Neural cell (in vitro differentiated cells): ENCODE results near the gene AGAP2. TPM values are rescaled to one million over a fixed set of nuclear protein-coding genes. Genes with fewer than 3 reads are reported as not detected.
A peak's percentile ranks its signal among the peaks of the same experiment; 100 is the strongest.

Source experiments
- H2AFZ ChIP-seq: fragments of 200-600, 300-800 bp; sonication (generic), shearing (Covaris generic); 2 replicates; pipeline ENCODE4 v1.6.0; 2014; ENCODE audit warnings: low read depth, mild to moderate bottlenecking, antibody characterized with exemption, low read length, moderate library complexity
- H3F3A ChIP-seq: fragments of 200-600 bp; shearing (Covaris generic); 2 replicates; pipeline ENCODE4 v1.6.1; 2016; ENCODE audit warnings: mild to moderate bottlenecking, moderate library complexity, mixed read lengths, antibody characterized with exemption, low read length; ENCODE audit not compliant: insufficient read depth, poor library complexity, severe bottlenecking
- H3K27ac ChIP-seq: fragments of 200-600, 300-800 bp; sonication (generic), shearing (Covaris generic); 2 replicates; pipeline ENCODE4 v1.5.1; 2014; ENCODE audit warnings: mild to moderate bottlenecking, low read length, moderate library complexity
- H3K27me3 ChIP-seq: fragments of 300-800, 200-600 bp; sonication (generic), shearing (Covaris generic); 2 replicates; pipeline ENCODE4 v1.6.0; 2014; ENCODE audit warnings: mild to moderate bottlenecking, low read depth, low read length, moderate library complexity; ENCODE audit not compliant: insufficient read depth
- H3K36me3 ChIP-seq: fragments of 300-800, 200-600 bp; sonication (generic), shearing (Covaris generic); 2 replicates; pipeline ENCODE4 v1.5.1; 2014; ENCODE audit warnings: mild to moderate bottlenecking, antibody characterized with exemption, low read length, moderate library complexity; ENCODE audit not compliant: insufficient read depth
- H3K4me2 ChIP-seq: fragments of 300-800, 200-600 bp; sonication (generic), shearing (Covaris generic); 2 replicates; pipeline ENCODE4 v1.6.0; 2014; ENCODE audit warnings: mild to moderate bottlenecking, low read length
- H3K4me3 ChIP-seq: fragments of 300-800, 200-600 bp; sonication (generic), shearing (Covaris generic); 2 replicates; pipeline ENCODE4 v1.5.1; 2014; ENCODE audit warnings: mild to moderate bottlenecking, low read length, moderate library complexity
- H3K79me2 ChIP-seq: fragments of 200-600 bp; shearing (Covaris generic); replicated peaks from 2 replicates; pipeline ENCODE4 v1.6.0; 2014; ENCODE audit warnings: mild to moderate bottlenecking, low read length, moderate library complexity; ENCODE audit not compliant: insufficient read depth
- H3K9ac ChIP-seq: fragments of 300-800, 200-600 bp; sonication (generic), shearing (Covaris generic); 2 replicates; pipeline ENCODE4 v1.6.1; 2016; ENCODE audit warnings: mild to moderate bottlenecking, low read length, mixed read lengths
- H3K9me2 ChIP-seq: fragments of 200-600 bp; shearing (Covaris generic); 2 replicates; pipeline ENCODE4 v1.6.1; 2016; ENCODE audit warnings: mild to moderate bottlenecking, low read length, mixed read lengths; ENCODE audit not compliant: insufficient read depth
- H3K9me3 ChIP-seq: fragments of 200-600, 300-800 bp; sonication (generic), shearing (Covaris generic); 2 replicates; pipeline ENCODE4 v1.6.1; 2016; ENCODE audit warnings: mild to moderate bottlenecking, mixed run types, low read length, moderate library complexity, mixed read lengths
- H4K20me1 ChIP-seq: fragments of 200-600 bp; shearing (Covaris generic); 2 replicates; pipeline ENCODE4 v1.6.1; 2016; ENCODE audit warnings: mild to moderate bottlenecking, mixed run types; ENCODE audit not compliant: insufficient read depth
- CTCF ChIP-seq: fragments of 450-650 bp; IDR thresholded peaks from 2 replicates; pipeline ENCODE4 v1.5.1; 2014; ENCODE audit warnings: antibody characterized with exemption, mild to moderate bottlenecking, moderate library complexity; ENCODE audit not compliant: poor library complexity, severe bottlenecking
- EP300 ChIP-seq: fragments of 450-650 bp; conservative IDR thresholded peaks from 2 replicates; pipeline ENCODE4 v1.6.1; 2014; ENCODE audit warnings: antibody characterized with exemption, mild to moderate bottlenecking, moderate library complexity; ENCODE audit not compliant: poor library complexity, severe bottlenecking
- EZH2 ChIP-seq: fragments of 200-600, 300-800 bp; shearing (Covaris generic), sonication (generic); IDR thresholded peaks from 2 replicates; pipeline ENCODE4 v1.6.1; 2014; ENCODE audit warnings: antibody characterized with exemption, low read length, borderline replicate concordance, mild to moderate bottlenecking; ENCODE audit not compliant: insufficient read depth, poor library complexity, severe bottlenecking
- MXI1 ChIP-seq: fragments of 450-650 bp; conservative IDR thresholded peaks from 2 replicates; pipeline ENCODE4 v1.6.1; 2014; ENCODE audit warnings: antibody characterized with exemption, mild to moderate bottlenecking; ENCODE audit not compliant: poor library complexity, severe bottlenecking
- POLR2AphosphoS5 ChIP-seq: IDR thresholded peaks from 2 replicates; pipeline ENCODE4 v1.6.1; 2012
- RAD21 ChIP-seq: fragments of 450-650 bp; conservative IDR thresholded peaks from 2 replicates; pipeline ENCODE4 v1.6.1; 2014; ENCODE audit warnings: antibody characterized with exemption, mild to moderate bottlenecking, moderate library complexity
- SMC3 ChIP-seq: fragments of 450-650 bp; conservative IDR thresholded peaks from 2 replicates; pipeline ENCODE4 v1.6.1; 2014; ENCODE audit warnings: antibody characterized with exemption, mild to moderate bottlenecking, moderate library complexity; ENCODE audit not compliant: poor library complexity
- TAF1 ChIP-seq: IDR thresholded peaks from 2 replicates; pipeline ENCODE4 v1.6.1; 2012; ENCODE audit warnings: low read depth
- polyA plus RNA-seq: library from polyadenylated mRNA; depleted of rRNA; stranded (reverse); fragments of >200 nt; gene quantifications from 2 replicates; pipeline ENCODE4 v1.2.3, GENCODE V29; 2014

AGAP2 gene
- polyA plus RNA-seq, 1 donor from 2014 or later: 19.3 TPM

- Histone ChIP-seq H3F3A (no peaks in the 10 kb centered on the region), H4K20me1 (peaks cover 20% of the 10 kb centered on the region), H3K9ac (peak overlapping the region; percentile 31), H3K4me2 (no peak overlapping the region), H3K4me3 (peak overlapping the region; percentile 88), H3K36me3 (no peaks in the 10 kb centered on the region), H3K9me2 (no peaks in the 10 kb centered on the region), H3K9me3 (no peaks in the 10 kb centered on the region), H2AFZ (no peak overlapping the region), H3K27ac (no peak overlapping the region), H3K79me2 (no peaks in the 10 kb centered on the region), H3K27me3 (peaks cover 30% of the 10 kb centered on the region)
- TF ChIP-seq TAF1 (no peak), POLR2AphosphoS5 (no peak), MXI1 (no peak), EP300 (no peak)
Measured at GRCh38 chr12:57739914-57740538, 1.5 kb upstream of the AGAP2 start.

GRCh38 chr12:57739387-57739786, 845 bp upstream of the AGAP2 start:
- no peak overlapping the region for H3K4me2 ChIP-seq
- H3K9ac ChIP-seq: peak overlapping the region; percentile 95

GRCh38 chr12:57737467-57738460, 778 bp downstream of the AGAP2 start:
- Histone ChIP-seq H2AFZ (no peak overlapping the region), H3K9ac (peak overlapping the region; percentile 95), H3K9me3 (no peaks in the 10 kb centered on the region), H3K4me3 (peak overlapping the region; percentile 88), H3K9me2 (no peaks in the 10 kb centered on the region), H3K79me2 (no peaks in the 10 kb centered on the region), H3K27ac (peak overlapping the region; percentile 67), H3F3A (no peaks in the 10 kb centered on the region), H4K20me1 (peaks cover 20% of the 10 kb centered on the region), H3K27me3 (peaks cover 39% of the 10 kb centered on the region), H3K36me3 (peaks cover 16% of the 10 kb centered on the region), H3K4me2 (peak overlapping the region; percentile 90)
- TF ChIP-seq MXI1 (peak; percentile 36), SMC3 (peak; percentile 57), RAD21 (peak; percentile 54), EZH2 (no peak), CTCF (peak; percentile 73)

More at GRCh38 chr12:57739387-57739786, 845 bp upstream of the AGAP2 start:
- Histone ChIP-seq H2AFZ (no peak overlapping the region), H3K27ac (no peak overlapping the region), H3K4me3 (peak overlapping the region; percentile 88), H3F3A (no peaks in the 10 kb centered on the region), H3K9me2 (no peaks in the 10 kb centered on the region), H3K79me2 (no peaks in the 10 kb centered on the region), H3K27me3 (peaks cover 36% of the 10 kb centered on the region), H3K36me3 (peaks cover 4% of the 10 kb centered on the region), H3K9me3 (no peaks in the 10 kb centered on the region), H4K20me1 (peaks cover 20% of the 10 kb centered on the region)
- TF ChIP-seq CTCF (no peak), EZH2 (no peak), TAF1 (no peak), POLR2AphosphoS5 (no peak), EP300 (no peak), SMC3 (no peak), RAD21 (no peak), MXI1 (no peak)
